Germinal center (tissue), 1 donor: ENCODE measurements around the gene KRTAP12-3.
"Not testable (repeated sequence)": the region's sequence is repeated elsewhere in the genome, so short reads cannot be mapped to it uniquely, and the experiment has no call there.

Experiments used
- DNase-seq: peaks from one replicate; pipeline ENCODE4 v3.0.0; 2012; ENCODE audit warnings: mixed read lengths, low spot score

The KRTAP12-3 gene, protein sequence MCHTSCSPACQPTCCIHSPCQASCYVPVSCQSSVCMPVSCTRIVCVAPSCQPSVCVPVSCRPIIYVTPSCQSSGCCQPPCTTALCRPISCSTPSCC

DNA sequence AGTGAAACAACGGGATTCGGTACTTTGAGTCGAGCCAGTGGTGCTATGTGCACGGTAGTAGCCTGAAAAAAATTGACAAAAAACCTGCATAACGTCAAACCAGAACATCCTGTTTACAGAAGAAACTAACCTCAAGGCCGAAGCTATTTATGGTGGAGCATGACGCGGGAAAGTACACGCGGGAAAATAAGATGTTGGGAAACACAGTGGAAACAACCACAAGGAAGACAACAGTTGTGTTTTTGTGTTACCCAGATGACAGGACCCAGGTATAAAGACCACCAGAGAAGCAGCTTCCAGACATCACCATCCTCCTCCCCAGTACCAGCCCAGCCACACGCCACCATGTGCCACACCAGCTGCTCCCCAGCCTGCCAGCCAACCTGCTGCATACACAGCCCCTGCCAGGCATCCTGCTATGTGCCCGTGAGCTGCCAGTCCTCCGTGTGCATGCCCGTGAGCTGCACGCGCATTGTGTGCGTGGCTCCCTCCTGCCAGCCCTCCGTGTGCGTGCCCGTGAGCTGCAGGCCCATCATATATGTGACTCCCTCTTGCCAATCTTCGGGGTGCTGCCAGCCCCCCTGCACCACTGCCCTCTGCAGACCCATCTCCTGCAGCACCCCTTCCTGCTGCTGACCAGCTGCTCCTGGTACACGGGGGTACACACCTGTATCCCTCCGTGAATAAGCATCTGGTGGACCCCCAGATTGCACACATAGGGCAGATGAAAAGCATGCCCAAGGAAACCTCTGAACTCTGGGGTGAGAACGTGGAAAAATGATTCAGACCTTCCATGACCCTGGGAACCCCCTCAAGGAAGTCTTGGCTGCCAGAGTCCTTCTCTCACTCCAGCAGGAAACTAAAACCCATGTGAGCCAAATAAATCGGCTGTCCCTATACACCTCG is at the start of gene KRTAP12-3:
Gene KRTAP12-3 (plus strand): TSS at position 298 of the 906 bp plus-strand sequence. CDS start 48 bp downstream, at position 346.
- no peak for DNase-seq

DNA sequence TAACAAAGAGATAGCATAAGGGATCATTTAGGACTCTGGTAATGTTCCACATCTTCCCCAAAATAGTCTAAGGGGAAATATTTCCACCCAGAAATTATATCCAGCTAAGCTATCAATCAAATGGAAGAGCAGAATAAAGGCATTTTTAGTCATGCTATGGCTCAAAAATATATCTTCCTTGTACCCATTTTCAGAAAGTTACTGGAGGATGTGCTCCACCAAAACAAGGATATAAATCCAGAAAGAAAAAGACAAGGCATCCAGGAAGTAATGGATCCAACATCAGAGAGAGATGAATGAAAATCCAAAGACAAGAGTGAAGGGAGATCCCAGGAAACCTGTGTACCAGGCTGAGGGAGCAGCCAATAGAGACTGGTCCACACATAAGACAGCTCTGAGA is 48.5 kb upstream of the KRTAP12-3 start:
- no peak for DNase-seq

DNA sequence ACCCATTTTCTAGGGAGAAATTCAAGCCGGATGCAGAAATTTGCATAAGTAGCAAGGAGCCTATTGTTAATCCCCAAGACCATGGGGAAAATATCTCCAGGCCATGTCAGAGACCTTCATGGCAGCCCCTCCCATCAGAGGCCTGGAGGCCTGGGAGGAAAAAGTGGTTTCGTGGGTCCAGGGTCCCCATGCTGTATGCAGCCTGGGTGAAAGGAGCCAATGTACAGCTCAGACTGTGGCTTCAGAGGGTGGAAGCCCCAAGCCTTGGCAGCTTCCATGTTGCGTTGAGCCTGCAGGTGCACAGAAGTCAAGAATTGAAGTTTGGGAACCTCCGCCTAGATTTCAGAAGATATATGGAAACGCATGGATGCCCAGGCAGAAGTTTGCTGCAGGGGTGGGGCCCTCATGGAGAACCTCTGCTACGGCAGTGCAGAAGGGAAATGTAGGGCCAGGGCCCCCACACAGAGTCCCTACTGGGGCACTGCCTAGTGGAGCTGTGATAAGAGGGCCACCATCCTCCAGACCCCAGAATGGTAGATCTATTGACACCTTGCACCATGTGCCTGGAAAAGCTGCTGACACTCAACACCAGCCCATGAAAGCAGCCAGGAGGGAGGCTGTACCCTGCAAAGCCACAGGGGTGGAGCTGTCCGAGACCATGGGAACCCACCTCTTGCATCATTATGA is 47.4 kb upstream of the KRTAP12-3 start:
- DNase-seq = not testable (repeated sequence)

DNA sequence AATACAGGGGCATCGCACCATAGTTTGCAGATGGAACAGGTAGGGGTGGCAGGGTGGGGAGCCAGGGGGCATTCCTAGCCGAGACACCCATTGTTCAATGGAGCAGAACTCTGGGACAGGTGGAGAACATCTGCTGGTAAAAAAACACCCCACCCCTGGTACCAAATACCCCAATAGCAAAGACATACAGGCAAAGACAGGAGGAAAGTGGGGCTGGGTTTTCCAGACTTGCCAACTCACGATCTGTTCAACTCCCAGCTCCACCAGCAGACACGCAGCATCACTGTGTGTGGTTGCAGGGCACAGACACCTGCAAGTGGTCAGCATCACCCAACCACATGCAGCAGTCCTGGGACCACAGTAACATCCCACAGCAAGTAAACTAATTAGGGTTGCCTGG is 46.2 kb upstream of the KRTAP12-3 start:
- no peak for DNase-seq

DNA sequence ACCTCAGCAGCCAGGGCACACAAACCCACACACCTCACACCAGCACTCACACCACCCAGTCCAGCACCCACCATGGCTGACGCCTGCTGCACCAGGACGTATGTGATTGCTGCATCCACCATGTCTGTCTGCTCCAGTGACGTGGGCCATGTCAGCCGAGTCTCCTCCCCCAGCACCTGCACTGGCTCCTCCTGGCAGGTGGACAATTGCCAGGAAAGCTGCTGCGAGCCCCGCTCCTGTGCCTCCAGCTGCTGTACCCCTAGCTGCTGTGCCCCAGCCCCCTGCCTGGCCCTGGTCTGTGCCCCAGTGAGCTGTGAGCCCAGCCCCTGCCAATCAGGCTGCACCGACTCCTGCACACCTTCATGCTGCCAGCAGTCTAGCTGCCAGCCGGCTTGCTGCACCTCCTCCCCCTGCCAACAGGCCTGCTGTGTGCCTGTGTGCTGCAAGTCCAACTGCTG is 45.7 kb upstream of the KRTAP12-3 start, which contains the start of gene KRTAP10-8:
Gene KRTAP10-8 (plus strand): TSS at position 51 of the 458 bp plus-strand sequence. CDS start 22 bp downstream, at position 73.
- DNase-seq = no peak

DNA sequence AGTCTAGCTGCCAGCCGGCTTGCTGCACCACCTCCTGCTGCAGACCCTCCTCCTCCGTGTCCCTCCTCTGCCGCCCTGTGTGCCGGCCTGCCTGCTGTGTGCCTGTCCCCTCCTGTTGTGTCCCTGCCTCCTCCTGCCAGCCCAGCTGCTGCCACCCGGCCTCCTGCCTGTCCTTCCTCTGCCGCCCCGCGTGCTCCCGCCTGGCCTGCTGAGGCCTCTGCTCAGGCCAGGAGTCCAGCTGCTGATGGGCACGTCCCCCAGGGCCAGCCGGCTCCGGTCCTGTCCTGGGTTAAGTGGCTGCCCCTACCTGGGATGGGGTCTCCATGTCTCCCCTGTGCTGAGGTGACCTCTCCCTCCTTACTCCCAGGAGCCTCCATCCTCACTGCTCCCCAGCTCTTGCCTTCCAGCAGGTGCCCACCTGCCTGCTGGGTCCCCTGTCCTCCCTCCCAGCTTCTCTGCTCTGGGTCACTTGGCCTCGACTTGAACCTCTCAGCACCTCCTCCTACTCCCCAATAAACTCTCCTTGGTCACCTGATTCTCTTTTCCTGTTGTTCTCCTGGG is 45.0 kb upstream of the KRTAP12-3 start:
- no peak for DNase-seq

DNA sequence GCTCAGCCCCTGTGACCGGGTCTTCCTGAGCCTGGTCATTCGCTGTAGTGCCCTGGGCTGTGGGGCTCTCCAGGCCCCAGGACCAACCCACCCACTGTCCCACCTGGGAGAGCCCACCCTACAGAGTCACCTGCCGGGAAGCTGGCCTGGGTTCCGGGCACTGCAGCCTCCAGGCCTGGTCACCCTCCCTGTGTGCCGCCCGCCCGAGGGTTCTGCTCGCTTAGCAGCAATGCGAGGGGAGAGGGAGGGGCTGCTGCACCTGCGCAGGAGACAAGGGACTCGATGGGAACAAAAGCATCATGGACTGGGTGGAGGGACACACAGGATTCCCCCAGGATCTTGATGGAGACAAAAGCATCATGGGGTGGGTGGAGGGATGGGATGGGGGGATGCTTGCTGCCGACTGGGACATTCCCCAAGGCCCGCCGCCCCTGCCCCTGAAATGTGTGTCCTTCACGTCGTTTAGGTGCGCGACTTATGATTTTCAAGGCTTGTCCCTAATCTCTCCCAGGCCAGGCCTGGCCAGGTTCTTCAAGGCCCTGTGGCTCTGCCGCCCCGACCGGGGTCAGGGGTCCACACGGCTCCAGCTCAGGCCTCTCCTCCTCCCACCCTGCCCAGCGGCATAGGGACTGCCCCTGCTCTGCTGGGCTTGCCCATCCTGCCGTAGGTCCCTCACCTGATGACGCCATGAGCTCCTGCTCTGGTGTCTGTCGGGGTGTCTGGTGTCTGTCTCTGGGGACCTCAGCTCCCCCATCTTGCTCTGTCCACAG is 44.2 kb upstream of the KRTAP12-3 start:
- no peak for DNase-seq

DNA sequence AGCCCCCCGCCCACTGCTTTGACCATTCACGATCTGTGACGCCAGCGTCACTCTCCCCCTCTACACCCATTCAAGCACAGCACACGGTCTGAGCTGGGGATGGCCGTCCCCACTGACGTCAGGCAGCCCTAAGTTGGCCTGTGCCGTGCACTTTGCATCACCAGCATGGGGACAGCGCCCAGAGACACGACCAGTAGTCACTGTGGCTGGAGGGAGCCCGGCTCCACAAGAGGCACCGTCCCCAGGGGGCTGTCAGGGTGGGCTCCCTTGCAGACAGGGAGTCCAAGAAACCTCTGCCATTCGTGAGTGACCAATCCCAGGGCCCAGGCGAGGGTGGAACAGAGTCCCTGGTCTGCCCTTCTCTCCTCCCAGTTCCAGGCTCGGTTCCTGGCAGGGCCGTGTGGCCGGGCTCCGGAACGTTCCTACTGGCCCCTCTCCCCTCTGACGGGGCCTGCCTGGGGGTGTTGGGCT is 43.5 kb upstream of the KRTAP12-3 start:
- DNase-seq = no peak

DNA sequence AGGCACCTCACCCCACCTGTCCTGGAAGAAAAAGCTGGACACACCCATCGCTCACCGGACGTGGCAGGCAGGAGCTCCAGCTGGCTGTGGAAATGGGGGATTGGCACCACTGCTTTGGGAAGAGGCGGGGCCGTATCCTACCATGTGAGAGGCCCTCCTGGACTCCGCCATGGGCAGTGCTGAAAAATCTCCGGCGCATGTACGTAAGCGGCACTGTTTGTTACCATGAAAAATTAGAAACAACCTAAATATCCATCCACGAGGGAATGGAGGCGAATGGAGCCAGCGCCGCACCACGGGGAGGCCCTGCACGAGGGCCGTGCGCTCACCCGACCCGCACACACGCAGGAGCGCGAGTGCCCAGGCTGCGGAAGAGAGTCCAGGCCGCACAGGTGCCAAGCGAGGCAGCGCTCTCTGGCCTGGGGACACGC is 42.8 kb upstream of the KRTAP12-3 start:
- no peak for DNase-seq

DNA sequence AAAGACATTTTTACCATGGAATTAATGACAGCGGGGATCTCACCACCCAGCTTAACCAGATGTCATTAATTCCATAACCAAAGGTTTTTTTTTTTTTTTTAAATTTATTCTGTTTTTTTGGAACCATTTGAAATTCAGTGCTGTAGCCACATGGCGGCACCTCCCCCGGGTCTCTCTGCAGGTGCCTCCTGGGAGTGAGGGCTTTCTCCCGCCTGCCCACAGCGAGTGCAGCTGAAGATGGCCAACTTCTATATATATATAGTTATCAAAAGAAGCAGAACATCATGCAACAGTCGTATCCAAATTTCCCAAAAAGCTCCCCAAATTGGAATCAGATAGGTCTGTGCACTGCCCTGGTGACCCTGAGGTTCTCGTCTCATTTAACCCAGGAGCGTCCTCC is 42.3 kb upstream of the KRTAP12-3 start:
- no peak for DNase-seq

DNA sequence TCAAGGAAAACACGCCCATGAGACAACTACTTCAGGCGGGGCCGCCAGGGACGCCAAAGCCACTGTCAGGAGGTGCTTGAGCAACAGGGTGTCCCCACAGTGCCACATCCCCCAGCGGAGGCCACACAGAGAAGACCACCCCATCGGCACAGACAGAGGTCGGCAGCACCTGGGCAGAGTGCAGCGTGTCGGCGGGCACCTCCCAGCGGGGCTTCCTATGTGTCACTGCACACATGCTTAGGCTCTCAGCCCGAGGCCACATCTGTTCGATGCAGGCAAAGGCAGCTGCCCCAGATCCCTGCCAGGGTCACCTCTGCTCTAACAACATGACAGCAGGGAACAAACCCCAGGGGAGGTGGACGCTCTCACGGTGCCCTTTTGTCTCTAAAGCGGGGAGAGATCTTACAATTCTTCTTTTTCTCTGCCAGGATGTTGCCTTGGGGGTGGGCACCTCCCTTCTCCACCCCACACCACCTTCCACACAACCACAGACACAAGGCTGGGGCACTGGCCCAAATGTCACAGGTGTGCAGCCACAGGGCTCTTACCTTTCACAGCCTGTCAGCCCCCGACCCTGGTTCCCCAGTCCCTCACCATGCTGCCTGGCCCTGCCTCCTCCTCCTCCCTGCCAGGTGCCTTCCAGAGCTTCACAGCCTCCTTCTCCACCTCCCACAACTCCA is 41.7 kb upstream of the KRTAP12-3 start:
- no peak for DNase-seq

DNA sequence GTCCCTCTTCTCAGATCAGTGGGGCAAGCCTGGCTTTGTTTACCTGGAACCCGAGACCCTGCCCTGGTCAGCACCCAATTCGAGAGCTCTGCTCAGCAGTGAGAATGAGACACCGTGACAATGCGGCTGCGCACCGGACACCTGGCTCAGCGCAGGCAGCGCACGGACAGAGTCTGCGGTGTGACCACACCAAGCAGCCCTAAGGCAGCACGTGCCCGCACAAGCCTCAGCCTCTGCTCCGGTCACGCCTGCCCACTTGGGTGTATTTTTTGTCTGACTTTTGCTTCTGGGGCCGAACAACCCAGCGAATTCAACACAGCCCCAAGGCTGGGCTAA is 41.2 kb upstream of the KRTAP12-3 start:
- DNase-seq = no peak

DNA sequence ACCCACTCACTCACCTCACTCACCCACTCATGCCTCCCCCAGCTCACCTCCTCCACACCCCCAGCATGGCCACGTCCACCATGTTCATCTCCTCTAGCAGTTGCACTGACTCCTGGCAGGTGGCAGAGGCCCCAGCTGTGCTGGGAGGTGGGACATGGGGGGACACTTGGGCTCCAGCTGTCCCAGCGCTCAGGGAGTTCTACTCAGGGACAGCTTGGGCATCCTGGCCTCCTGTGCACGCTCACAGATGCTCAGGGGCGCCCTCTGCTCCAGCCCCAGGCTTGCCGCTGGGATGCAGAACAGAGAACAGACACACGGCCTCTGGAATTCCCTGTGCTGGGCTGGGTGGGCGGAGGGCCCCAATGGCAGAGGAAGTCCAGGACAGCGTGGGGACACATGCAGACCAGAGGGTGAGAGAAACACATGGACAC is 40.6 kb upstream of the KRTAP12-3 start:
- no peak for DNase-seq

DNA sequence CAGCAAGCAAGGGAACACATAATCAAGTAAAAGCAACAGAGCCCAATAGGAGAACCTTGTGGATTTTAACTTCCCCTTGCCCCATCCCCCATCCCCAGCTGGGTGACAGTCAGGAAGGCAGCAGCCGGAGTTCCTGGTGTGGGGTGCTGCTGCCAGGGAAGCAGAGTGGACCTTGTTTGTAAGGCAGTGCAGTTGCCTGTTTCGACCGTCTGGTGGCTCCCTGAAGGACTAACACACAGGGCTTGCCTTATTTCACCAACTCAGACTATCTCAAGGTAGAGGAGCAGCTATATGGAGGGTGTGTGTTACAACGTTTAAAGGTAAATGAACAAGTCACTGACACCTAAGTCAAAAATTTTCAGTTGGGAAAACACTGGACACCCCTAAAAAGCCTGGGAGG is 39.2 kb upstream of the KRTAP12-3 start:
- DNase-seq = no peak

DNA sequence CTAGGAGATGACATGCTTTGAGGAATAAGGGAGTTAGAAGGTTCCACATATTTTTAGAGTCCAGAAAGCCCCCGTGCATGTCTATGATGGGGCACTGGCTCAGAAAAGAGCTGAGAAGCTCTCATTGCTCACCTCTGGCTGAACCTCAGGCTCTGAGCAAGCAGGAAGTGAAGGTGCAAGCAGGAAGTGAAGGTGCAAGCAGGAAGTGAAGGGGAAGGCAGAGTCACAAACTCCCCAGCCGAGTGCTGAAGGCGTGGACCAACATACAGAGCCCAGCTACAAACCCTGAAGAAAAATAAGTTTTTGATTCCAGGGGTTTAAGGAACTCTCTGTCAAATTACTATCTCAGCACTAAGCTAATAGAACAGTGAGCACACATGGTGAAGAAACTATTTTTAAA is 38.8 kb upstream of the KRTAP12-3 start:
- DNase-seq = no peak

DNA sequence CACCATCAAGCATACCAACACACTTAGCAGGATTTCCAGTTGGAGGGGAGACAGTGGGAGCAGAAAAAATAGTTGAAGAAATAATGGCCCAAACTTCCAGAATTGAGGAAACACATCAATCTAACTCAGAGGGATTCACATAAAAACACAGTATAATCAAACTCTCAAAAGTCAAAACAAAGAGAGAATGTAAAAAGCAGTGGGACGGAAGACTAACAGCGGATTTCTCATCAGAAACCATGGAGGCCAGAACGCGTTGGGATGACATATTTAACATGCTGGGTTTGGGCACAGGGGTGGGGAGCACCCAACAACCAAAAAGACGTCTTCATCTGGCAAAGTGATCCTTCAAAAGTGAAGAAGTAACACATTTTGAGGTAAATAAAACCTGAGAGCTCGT is 37.8 kb upstream of the KRTAP12-3 start:
- DNase-seq = no peak

DNA sequence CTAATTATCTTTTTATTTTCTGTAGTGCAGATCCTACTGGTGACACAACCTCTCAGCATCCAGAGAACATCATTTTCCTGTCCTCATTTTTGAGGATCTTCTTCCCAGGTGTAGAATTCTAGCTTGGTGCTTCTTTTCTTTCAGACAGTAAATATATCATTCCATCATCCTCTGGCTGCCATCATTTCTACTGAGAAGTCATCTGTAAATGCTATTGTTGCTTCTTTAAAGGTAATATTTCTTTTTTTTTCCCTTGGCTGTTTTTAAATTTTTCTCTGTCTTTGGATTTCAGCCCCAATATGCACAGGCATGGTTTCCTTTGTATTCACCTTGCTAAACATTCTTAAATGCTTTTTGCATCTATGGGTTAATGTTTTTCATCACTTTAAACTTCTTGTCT is 34.2 kb upstream of the KRTAP12-3 start:
- DNase-seq = no peak

DNA sequence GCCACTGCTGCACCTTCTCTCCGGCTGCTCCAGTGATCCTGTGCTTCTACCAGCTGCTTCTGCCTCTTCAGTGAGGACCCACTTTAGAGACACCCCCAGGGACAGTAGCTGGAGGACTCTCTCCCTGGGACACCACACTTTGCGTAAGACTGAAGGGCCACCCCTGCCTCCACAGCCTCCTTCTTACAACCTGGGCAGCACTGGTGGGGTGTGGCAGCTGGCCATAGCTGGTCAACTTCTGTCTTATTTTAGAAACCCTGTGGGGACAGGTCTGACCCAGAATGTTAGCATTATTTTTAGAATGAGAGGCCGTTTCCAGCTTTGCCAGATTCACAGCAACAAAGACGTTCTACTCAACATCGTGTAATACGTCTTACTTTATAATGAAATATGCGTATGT is 32.0 kb upstream of the KRTAP12-3 start:
- no peak for DNase-seq

DNA sequence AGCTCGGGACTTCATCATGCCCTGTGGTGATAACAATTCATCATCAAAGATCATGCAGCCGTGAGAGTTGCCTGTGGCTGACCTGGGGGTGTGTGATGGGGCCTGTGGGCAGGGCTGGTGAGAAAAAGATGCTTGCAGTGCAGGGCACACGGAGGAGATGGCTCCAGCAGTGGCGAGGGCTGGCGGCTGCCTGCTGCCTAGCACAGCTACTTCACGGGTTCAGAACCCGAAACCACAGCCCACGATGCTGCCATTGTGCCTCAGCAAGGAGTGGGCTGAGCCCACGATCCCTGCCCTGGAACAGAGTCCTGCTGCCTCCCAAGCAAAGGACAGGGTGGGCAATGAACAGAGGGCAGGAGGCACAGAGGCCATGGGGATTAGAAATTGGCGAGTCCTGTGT is 31.5 kb upstream of the KRTAP12-3 start:
- no peak for DNase-seq

DNA sequence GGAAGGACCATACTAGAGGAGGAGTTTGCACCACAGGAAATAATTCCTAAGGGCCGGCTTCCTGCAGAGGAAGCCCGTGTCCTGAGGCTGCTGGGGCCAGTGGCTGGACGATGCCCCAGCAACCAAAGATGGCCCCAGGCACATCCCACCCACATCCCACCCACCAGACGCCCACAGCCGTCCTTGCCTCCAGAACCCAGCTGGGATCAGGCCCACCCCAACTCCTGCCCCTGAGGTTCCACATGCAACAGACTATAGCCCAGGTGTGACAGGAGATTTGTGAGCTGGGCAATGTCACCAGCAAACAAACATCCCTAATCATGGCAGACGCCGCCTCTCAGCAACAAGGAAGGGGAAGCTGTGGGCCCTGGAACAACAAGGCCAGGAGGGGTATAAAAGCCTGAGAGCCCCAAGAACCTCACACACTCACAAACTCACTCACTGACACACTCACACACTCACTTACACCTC is 31.0 kb upstream of the KRTAP12-3 start, which contains the start of gene KRTAP10-9:
Gene KRTAP10-9 (plus strand): TSS at position 421 of the 471 bp plus-strand sequence. CDS start 79 bp downstream, outside the sequence.
- DNase-seq = no peak
